Motor neuron (in vitro differentiated cells): Measurements from ENCODE around the gene BPI. TPM values are rescaled to one million over a fixed set of nuclear protein-coding genes. Genes with fewer than 3 reads are reported as not detected.
"Not testable (repeated sequence)": the region's sequence is repeated elsewhere in the genome, so short reads cannot be mapped to it uniquely, and the experiment has no call there.

Experiments
- ATAC-seq, 8 experiments: fragments of 200-7000 bp; cut with Tn5 transposase; replicated peaks in 6 of 8; 2 replicates each; pipeline ENCODE4 v1.8.0; 2021; ENCODE audit warnings: mild to moderate bottlenecking in 8 of 8, moderate library complexity in 8 of 8
- H3K27ac ChIP-seq, 2 donors: fragments of 250-450 bp; sonication (Bioruptor Pico); 2 replicates each; pipeline ENCODE4 v1.9.0; 2021; ENCODE audit warnings: antibody characterized with exemption in 2 of 2, mild to moderate bottlenecking in 2 of 2, moderate library complexity in 1 of 2
- H3K4me1 ChIP-seq, 2 donors: fragments of 250-450 bp; sonication (Bioruptor Pico); replicated peaks in 1 of 2; 2 replicates each; pipeline ENCODE4 v1.6.1; 2021; ENCODE audit warnings: antibody characterized with exemption in 2 of 2, mild to moderate bottlenecking in 2 of 2, moderate library complexity in 1 of 2
- H3K4me3 ChIP-seq, 5 donors: fragments of 250-450 bp; sonication (Bioruptor Pico); 2 replicates each; pipeline ENCODE4 v1.9.0; 2021; ENCODE audit warnings: antibody characterized with exemption in 5 of 5, mild to moderate bottlenecking in 5 of 5, moderate library complexity in 4 of 5
- WGBS, 10 experiments: fragments of 450-650 bp; shearing (Covaris generic); methylation state at CpG; one replicate each; pipeline ENCODE4 v1.0.0; 2022; 5-methylcytosine and 5-hydroxymethylcytosine counted together
- in situ Hi-C, 9 experiments: fragments of 400-800 bp; cut with MboI; loops; one replicate each; pipeline ENCODE4 v1.15.0; 2021; ENCODE audit warnings: low sequenced_read_pairs in 9 of 9, low pct_unique_long_range_greater_than_20kb in 2 of 9; ENCODE audit not compliant: unreplicated experiment in 9 of 9
- total RNA-seq, 8 experiments: library from RNA; unstranded; fragments of 300-600 nt; gene quantifications; 2 replicates each; pipeline versions ENCODE4 v1.2.3 to v1.2.4, GENCODE V29; 2022

BPI gene
- total RNA-seq, 8 experiments from 2014 or later: 0.05 to 2.4 (median 0.64) TPM; not detected in 4

DNA sequence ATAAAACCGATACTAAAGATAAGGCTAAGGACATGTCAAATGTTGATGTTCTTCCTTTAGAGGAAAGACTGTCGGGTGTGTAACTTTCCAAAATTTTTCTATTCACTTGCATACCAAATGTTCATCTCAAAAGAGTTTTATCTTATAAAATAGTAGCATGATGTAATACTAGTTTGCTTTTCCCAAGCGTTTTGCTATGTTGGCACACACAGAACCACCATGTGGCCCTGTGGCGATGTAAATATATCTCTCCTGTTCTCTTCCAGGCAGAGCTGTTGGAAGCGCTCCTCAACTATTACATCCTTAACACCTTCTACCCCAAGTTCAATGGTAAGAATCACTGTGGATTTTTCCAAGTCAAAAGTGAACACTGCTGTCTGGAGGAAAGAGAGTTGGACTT, 68.8 kb downstream of the BPI start:
- WGBS, 10 experiments: 40 to 89% (median 72%) methylated on average over 2 to 5 of the region's 5 CpGs; no CpG with 5 or more reads in 1 of the 10 experiments
- in situ Hi-C loops: no loop called here
- ATAC-seq: no peak
- no peak overlapping the region for H3K4me3 ChIP-seq
- H3K27ac ChIP-seq: no peak overlapping the region
- no peaks in the 10 kb centered on the region for H3K4me1 ChIP-seq

DNA sequence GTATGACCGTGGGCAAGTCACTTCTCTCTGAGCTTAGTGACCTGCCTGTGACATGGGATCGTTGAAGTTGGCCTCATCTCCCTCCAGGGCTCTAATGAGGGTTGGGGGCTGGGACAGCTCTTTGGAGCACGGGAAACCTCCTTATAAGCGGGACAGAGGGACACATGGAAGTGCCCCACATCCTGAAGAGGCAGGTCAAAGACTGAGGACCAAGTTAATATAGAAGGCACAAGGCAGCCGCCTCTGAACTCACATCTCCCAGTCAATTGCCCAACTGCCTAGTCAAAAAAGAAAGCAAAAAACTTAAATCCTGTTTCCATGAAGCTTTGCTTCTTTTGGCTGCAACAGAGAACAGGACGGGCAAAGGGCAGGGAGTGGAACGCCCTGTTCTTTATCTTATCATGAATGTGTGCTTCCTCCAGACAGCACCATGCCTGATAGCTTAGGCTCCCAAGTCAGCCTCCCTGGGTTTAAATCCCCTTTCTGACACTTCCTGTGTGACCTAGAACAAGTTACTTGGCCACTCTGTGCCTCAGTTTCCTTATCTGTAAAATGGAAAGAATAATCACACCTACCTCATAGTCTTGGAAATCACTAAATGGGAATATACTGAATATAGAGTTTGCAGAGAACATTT, 69.4 kb downstream of the BPI start:
- Histone ChIP-seq H3K4me3 (no peak overlapping the region), H3K4me1 (no peaks in the 10 kb centered on the region), H3K27ac (no peak overlapping the region)
- WGBS, 10 experiments: 46 to 93% (median 61%) methylated on average over 1 to 5 of the region's 7 CpGs; no CpG with 5 or more reads in 3 of the 10 experiments
- ATAC-seq: no peak
- in situ Hi-C loops: no loop called here

DNA sequence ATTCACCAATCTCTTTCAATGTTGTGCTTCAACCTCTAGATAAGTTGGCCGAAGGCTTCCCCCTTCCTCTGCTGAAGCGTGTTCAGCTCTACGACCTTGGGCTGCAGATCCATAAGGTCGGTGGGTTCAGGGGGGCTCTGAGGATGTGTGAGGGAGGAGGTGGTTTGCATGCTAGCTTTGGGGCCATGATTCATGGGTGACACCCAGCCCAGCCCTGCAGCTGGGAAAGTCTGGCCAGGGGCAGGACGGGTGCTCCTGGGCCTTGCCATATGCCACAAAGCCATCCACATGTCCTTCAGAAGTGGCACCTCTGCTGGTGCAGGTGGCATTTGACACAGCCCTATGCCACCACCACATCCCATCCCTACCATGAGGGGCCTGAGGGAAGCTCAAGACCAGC, 69.9 kb downstream of the BPI start:
- H3K4me1 ChIP-seq: no peaks in the 10 kb centered on the region
- no peak for ATAC-seq
- no peak overlapping the region for H3K4me3 ChIP-seq
- 29 to 92% (median 67%) methylated on average over 1 to 4 of the region's 5 CpGs; no CpG with 5 or more reads in 5 of the 10 experiments for WGBS, 10 experiments
- H3K27ac ChIP-seq: no peak overlapping the region
- in situ Hi-C loops: no loop called here

DNA sequence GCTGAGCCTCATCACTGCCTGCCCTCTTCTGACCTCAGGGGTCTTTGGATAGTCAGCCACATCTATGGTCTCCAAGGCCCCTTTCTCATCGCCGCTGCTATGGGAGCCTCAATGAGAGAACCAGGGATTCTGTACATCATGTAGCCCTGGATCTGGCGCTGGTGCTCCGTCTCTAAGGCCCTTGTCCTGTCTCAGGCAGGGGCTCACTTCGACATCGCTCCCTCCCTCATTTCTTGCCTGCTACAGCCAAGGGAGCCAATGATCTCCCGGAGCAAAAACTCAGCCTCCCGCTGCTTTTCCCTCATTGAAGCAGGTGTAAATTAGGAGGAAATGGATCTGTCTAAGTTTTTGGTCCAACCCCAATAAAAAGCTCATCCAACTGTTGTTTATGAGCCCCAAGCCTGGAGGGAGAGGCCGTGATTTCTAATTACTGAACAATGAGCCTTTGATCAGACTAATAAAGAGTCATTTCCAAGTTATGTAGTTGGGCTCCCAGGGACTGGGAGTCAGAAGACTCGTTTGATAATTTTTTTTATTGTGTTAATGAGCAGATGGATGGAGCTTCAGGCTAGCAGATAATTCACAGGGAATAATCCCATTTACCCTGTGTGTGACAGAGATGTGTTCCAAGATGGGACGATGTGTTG, 73.2 kb downstream of the BPI start:
- no peaks in the 10 kb centered on the region for H3K4me1 ChIP-seq
- no peak overlapping the region for H3K27ac ChIP-seq
- in situ Hi-C loops: no loop called here
- no peak for ATAC-seq
- no peak overlapping the region for H3K4me3 ChIP-seq
- 20 to 100% (median 73%) methylated on average over 1 to 10 of the region's 11 CpGs for WGBS, 10 experiments

DNA sequence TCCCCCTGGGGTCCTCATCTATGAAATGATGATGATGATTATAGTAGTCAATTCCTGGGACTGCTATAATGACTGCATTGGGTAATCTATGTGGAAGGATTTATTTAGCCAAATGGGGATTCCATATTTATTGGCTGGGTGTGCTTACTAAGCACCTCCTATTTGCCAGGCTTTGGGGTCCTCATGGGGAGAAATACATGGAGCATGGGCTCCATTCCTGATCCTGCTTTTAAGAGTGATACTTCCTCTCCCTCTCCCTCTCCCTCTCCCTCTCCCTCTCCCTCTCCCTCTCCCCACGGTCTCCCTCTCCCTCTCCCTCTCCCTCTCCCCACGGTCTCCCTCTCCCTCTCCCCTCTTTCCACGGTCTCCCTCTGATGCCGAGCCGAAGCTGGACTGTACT, 73.9 kb downstream of the BPI start:
- H3K4me1 ChIP-seq, ATAC-seq, in situ Hi-C loops, H3K27ac ChIP-seq, H3K4me3 ChIP-seq: not testable (repeated sequence)
- WGBS, 10 experiments: no CpG with 5 or more reads among the region's 5 CpGs

DNA sequence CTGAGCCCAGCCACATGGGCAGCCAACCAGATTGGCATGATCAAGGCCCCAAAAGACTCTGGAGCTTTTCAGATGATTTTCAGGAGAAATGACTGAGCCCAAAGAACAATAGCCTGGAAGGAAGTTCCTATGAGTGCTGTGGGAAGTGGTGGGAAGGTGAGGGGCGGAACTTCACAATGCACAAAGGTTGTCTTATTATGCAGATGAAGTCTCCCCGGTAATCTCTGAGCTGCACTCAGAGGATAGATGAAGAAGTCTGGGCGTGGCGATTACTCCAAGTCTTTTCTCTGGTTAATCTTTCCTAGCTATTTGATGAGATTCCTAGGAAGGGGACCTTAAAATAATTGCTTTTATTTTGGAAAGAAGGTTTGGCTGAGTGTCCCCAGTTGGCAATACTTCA, 79.2 kb downstream of the BPI start:
- no peak overlapping the region for H3K27ac ChIP-seq
- in situ Hi-C loops: no loop called here
- no peak for ATAC-seq
- H3K4me1 ChIP-seq: no peaks in the 10 kb centered on the region
- 40 to 76% (median 60%) methylated on average over 1 to 4 of the region's 4 CpGs; no CpG with 5 or more reads in 5 of the 10 experiments for WGBS, 10 experiments
- H3K4me3 ChIP-seq: no peak overlapping the region

DNA sequence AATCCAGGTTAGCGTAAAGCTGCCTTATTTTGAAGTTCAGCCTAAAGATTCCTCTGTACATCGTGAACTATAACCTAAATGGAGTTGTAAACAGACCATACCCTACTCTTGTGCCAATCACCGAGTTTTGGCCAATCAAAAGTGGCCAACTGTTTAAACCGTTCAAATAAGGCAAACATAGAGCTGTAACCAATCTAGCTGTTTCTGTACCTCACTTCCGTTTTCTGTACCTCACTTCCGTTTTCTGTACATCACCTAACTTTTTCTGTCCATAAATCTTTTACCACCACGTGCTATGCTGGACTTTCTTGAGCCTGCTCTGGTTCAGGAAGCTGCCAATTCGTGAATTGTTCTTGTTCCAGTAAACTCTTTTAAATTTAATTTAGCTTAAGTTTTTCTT, 82.0 kb downstream of the BPI start:
- no peaks in the 10 kb centered on the region for H3K4me1 ChIP-seq
- 37 to 93% (median 77%) methylated on average over 2 to 8 of the region's 8 CpGs; no CpG with 5 or more reads in 2 of the 10 experiments for WGBS, 10 experiments
- no peak for ATAC-seq
- in situ Hi-C loops: no loop called here
- no peak overlapping the region for H3K4me3 ChIP-seq
- H3K27ac ChIP-seq: no peak overlapping the region

DNA sequence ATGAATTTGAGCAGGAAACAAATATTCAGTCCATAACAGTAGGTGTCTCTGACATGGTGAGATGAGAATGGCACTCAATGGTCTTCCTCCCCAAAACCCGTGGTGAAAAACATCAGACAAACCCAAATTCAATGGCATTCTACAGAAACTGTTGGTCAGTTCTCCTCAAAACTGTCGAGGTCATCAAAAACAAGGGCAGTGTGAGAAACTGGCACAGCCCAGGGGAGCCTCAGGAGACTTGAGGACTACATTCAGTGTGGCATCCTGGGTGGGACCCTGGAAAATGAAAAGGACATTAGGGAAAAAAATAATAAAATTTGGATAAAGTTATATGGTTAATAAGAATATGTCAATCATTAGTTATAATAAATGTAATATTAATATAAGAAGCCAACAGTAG, 82.9 kb downstream of the BPI start:
- no peak overlapping the region for H3K4me3 ChIP-seq
- in situ Hi-C loops: no loop called here
- no peak overlapping the region for H3K27ac ChIP-seq
- no peaks in the 10 kb centered on the region for H3K4me1 ChIP-seq
- ATAC-seq: no peak
- WGBS, 10 experiments: 0 to 60% (median 46%) methylated on average over 1 to 2 of the region's 2 CpGs; no CpG with 5 or more reads in 2 of the 10 experiments

Other genes starting within 250 kb of the BPI start
- gene TGM2, start 138.9 kb upstream of the BPI start, total RNA-seq: 1 to 10 TPM in 3 of 8 experiments, under 1 TPM in 5; 0.05 to 7.1 (median 0.68) TPM
- 10 to 100 TPM in 1 of 8 experiments, 1 to 10 TPM in 3, under 1 TPM in 4; 0.05 to 73.6 (median 1.2) TPM for gene KIAA1755, start 43.4 kb upstream of the BPI start, total RNA-seq
- gene LBP, start 42.3 kb downstream of the BPI start, total RNA-seq: under 1 TPM in 3 of 8 experiments, not detected in 5; 0.15 to 0.67 (median 0.42) TPM
- gene SNHG17, start 131.2 kb downstream of the BPI start, total RNA-seq: 10 to 100 TPM; 12.4 to 69.3 (median 32.3) TPM
- gene RALGAPB, start 168.7 kb downstream of the BPI start, total RNA-seq: 10 to 100 TPM; 21.8 to 48.8 (median 32.1) TPM